Tibial nerve (tissue), 4 donors: Measurements from ENCODE around the gene FBXO30. TPM values are rescaled to one million over a fixed set of nuclear protein-coding genes. Genes with fewer than 3 reads are reported as not detected.

Experiments used
- DNase-seq, 2 donors: peaks; one replicate each; pipeline ENCODE4 v3.0.0-alpha.2; 2019; ENCODE audit warnings: low spot score in 2 of 2
- H3K27ac ChIP-seq, 4 donors: fragments of 200-600 bp; sonication (generic) in 3 of 4; one replicate each; pipeline ENCODE4 v1.5.1; 2017 to 2019; ENCODE audit warnings: mild to moderate bottlenecking in 1 of 4
- H3K27me3 ChIP-seq, 2 donors: fragments of 200-600 bp; sonication (generic) in 1 of 2; one replicate each; pipeline versions ENCODE4 v1.5.1 to v1.6.0; 2017 to 2019
- H3K36me3 ChIP-seq, 3 donors: fragments of 200-600 bp; sonication (generic); one replicate each; pipeline ENCODE4 v1.5.1; 2018 to 2019
- H3K4me1 ChIP-seq, 4 donors: fragments of 200-600 bp; sonication (generic) in 3 of 4; one replicate each; pipeline ENCODE4 v1.5.1; 2017 to 2019
- H3K4me3 ChIP-seq, 4 donors: fragments of 200-600 bp; sonication (generic) in 3 of 4; one replicate each; pipeline ENCODE4 v1.5.1; 2017 to 2019; ENCODE audit warnings: mild to moderate bottlenecking in 1 of 4, moderate library complexity in 1 of 4
- H3K9me3 ChIP-seq, 4 donors: fragments of 200-600 bp; sonication (generic) in 3 of 4; one replicate each; pipeline ENCODE4 v1.5.1; 2017 to 2019
- CTCF ChIP-seq, 5 experiments: fragments of 200-600 bp in 3 of 5; fragments of 450-650 bp in 2 of 5; sonication (generic) in 3 of 5; IDR thresholded peaks; one replicate each; pipeline ENCODE4 v1.5.1; 2016 to 2019; ENCODE audit warnings: antibody characterized with exemption in 5 of 5, mild to moderate bottlenecking in 3 of 5, moderate library complexity in 2 of 5
- EP300 ChIP-seq, 2 donors: sonication (generic); formaldehyde crosslinking; IDR thresholded peaks; one replicate each; pipeline ENCODE4 v1.6.1; 2017; ENCODE audit warnings: antibody characterized with exemption in 2 of 2, mild to moderate bottlenecking in 1 of 2
- POLR2A ChIP-seq, 2 donors: fragments of 450-650 bp; IDR thresholded peaks; one replicate each; pipeline ENCODE4 v1.6.1; 2017; ENCODE audit warnings: antibody characterized with exemption in 2 of 2, mild to moderate bottlenecking in 2 of 2, moderate library complexity in 2 of 2
- WGBS, 2 donors: methylation state at CpG; one replicate each; pipeline ENCODE4 v1.1.5; 2018; 5-methylcytosine and 5-hydroxymethylcytosine counted together
- total RNA-seq, 4 donors: library from RNA; depleted of rRNA; stranded (reverse); fragments of >200 nt; gene quantifications; one replicate each; pipeline ENCODE4 v1.1.0, GENCODE V29; 2016

The FBXO30 gene
- total RNA-seq, 4 donors from 2014 or later: 6.8 to 9.6 (median 8.2) TPM

GRCh38 chr6:145787688-145788087, 26.9 kb downstream of the FBXO30 start:
- WGBS, 2 donors: 96 to 98% methylated on average over 3 of the region's 3 CpGs
- no peak overlapping the region for H3K27ac ChIP-seq
- DNase-seq: no peak
- peaks cover 0 to 27% (median 4%) of the 10 kb centered on the region in 4 donors for H3K9me3 ChIP-seq
- no peaks in the 10 kb centered on the region for H3K27me3 ChIP-seq
- H3K36me3 ChIP-seq: peaks cover 0 to 44% (median 3%) of the 10 kb centered on the region in 3 donors
- TF ChIP-seq CTCF (IDR thresholded peaks at IDR 0.05) (no peak), EP300 (IDR thresholded peaks at IDR 0.05) (no peak), POLR2A (IDR thresholded peaks at IDR 0.05) (no peak)
- no peak overlapping the region for H3K4me3 ChIP-seq
- H3K4me1 ChIP-seq: no peaks in the 10 kb centered on the region

- Histone ChIP-seq H3K4me1 (no peaks in the 10 kb centered on the region), H3K9me3 (peaks cover 0 to 30% (median 4%) of the 10 kb centered on the region in 4 donors), H3K36me3 (peaks cover 0 to 26% (median 3%) of the 10 kb centered on the region in 3 donors), H3K27me3 (no peaks in the 10 kb centered on the region), H3K4me3 (no peak overlapping the region), H3K27ac (no peak overlapping the region)
- no peak for DNase-seq
- TF ChIP-seq CTCF (IDR thresholded peaks at IDR 0.05): no peak
- TF ChIP-seq POLR2A (IDR thresholded peaks at IDR 0.05): no peak
- TF ChIP-seq EP300 (IDR thresholded peaks at IDR 0.05): no peak
- 80 to 100% methylated on average over 1 of the region's 1 CpG for WGBS, 2 donors
Observed at GRCh38 chr6:145784683-145785082, 29.9 kb downstream of the FBXO30 start.

- Histone ChIP-seq H3K4me3 (no peak overlapping the region), H3K27me3 (no peaks in the 10 kb centered on the region), H3K27ac (no peak overlapping the region), H3K36me3 (peaks cover 0 to 25% (median 3%) of the 10 kb centered on the region in 3 donors), H3K4me1 (no peaks in the 10 kb centered on the region), H3K9me3 (peaks cover 0 to 37% (median 4%) of the 10 kb centered on the region in 4 donors)
- TF ChIP-seq CTCF (IDR thresholded peaks at IDR 0.05) (no peak), EP300 (IDR thresholded peaks at IDR 0.05) (no peak), POLR2A (IDR thresholded peaks at IDR 0.05) (no peak)
- 70 to 78% methylated on average over 5 of the region's 5 CpGs for WGBS, 2 donors
- DNase-seq: no peak
Observed at GRCh38 chr6:145783796-145784195, 30.8 kb downstream of the FBXO30 start.

- H3K27me3 ChIP-seq: no peaks in the 10 kb centered on the region
- H3K4me1 ChIP-seq: no peaks in the 10 kb centered on the region
- no peak overlapping the region for H3K4me3 ChIP-seq
- TF ChIP-seq EP300 (IDR thresholded peaks at IDR 0.05) (no peak), CTCF (IDR thresholded peaks at IDR 0.05) (no peak), POLR2A (IDR thresholded peaks at IDR 0.05) (no peak)
- H3K9me3 ChIP-seq: peaks cover 0 to 42% (median 4%) of the 10 kb centered on the region in 4 donors
- no peak overlapping the region for H3K27ac ChIP-seq
- DNase-seq: no peak
- WGBS, 2 donors: 91 to 96% methylated on average over 1 of the region's 1 CpG
- no peaks in the 10 kb centered on the region for H3K36me3 ChIP-seq
Observed at GRCh38 chr6:145772846-145773245, 41.7 kb downstream of the FBXO30 start.

GRCh38 chr6:145765449-145765848, 49.1 kb downstream of the FBXO30 start:
- DNase-seq: no peak
- TF ChIP-seq EP300 (IDR thresholded peaks at IDR 0.05): no peak
- no peak for TF ChIP-seq CTCF (IDR thresholded peaks at IDR 0.05)
- TF ChIP-seq POLR2A (IDR thresholded peaks at IDR 0.05): no peak
- Histone ChIP-seq H3K27me3 (no peaks in the 10 kb centered on the region), H3K27ac (no peak overlapping the region), H3K4me3 (no peak overlapping the region), H3K36me3 (no peaks in the 10 kb centered on the region), H3K4me1 (no peaks in the 10 kb centered on the region), H3K9me3 (peaks cover 0 to 4% (median 0%) of the 10 kb centered on the region in 4 donors)
